ENCODE data around the gene CAMTA2.
"Not testable (repeated sequence)": the region's sequence is repeated elsewhere in the genome, so short reads cannot be mapped to it uniquely, and the experiment has no call there.

CAMTA2 gene

GRCh38 chr17:4986951-4987766, at the start of gene CAMTA2:
TSS of gene CAMTA2 (minus strand) at chr17:4987675. CDS start at chr17:4986222, 1,453 bp downstream.
- peak; percentile 88 for DNase-seq

- no peak for DNase-seq
These were observed 47.8 kb upstream of the CAMTA2 start, which contains the start of gene SLC52A1 for GRCh38 chr17:5035315-5035714. TSS of gene SLC52A1 (minus strand) at chr17:5035426. CDS start at chr17:5034606, 820 bp downstream.

- no peak for DNase-seq
These were observed 47.2 kb upstream of the CAMTA2 start for GRCh38 chr17:5034651-5035050.

- DNase-seq = no peak
These were observed 46.6 kb upstream of the CAMTA2 start for GRCh38 chr17:5034063-5034462.

GRCh38 chr17:5033352-5034015, 46.0 kb upstream of the CAMTA2 start:
- DNase-seq = no peak

GRCh38 chr17:5032865-5033264, 45.4 kb upstream of the CAMTA2 start:
- no peak for DNase-seq

GRCh38 chr17:5031365-5032082, 44.0 kb upstream of the CAMTA2 start:
- DNase-seq = peak; percentile 81

GRCh38 chr17:5030168-5030567, 42.7 kb upstream of the CAMTA2 start:
- not testable (repeated sequence) for DNase-seq

GRCh38 chr17:5027916-5028315, 40.4 kb upstream of the CAMTA2 start:
- no peak for DNase-seq

GRCh38 chr17:5027299-5027698, 39.8 kb upstream of the CAMTA2 start:
- no peak for DNase-seq

GRCh38 chr17:5024604-5025003, 37.1 kb upstream of the CAMTA2 start:
- no peak for DNase-seq

GRCh38 chr17:5023588-5024147, 36.2 kb upstream of the CAMTA2 start:
- no peak for DNase-seq

- no peak for DNase-seq
These were observed 34.8 kb upstream of the CAMTA2 start for GRCh38 chr17:5022171-5022711.

GRCh38 chr17:5020502-5021023, 33.1 kb upstream of the CAMTA2 start:
- DNase-seq = no peak

GRCh38 chr17:5019475-5019956, 32.0 kb upstream of the CAMTA2 start:
- DNase-seq = no peak

GRCh38 chr17:5014357-5014756, 26.9 kb upstream of the CAMTA2 start:
- DNase-seq = no peak

- DNase-seq = no peak
These were observed 24.5 kb upstream of the CAMTA2 start for GRCh38 chr17:5011928-5012327.

- no peak for DNase-seq
These were observed 15.9 kb upstream of the CAMTA2 start for GRCh38 chr17:5003214-5003867.

GRCh38 chr17:5002121-5002788, 14.8 kb upstream of the CAMTA2 start:
- no peak for DNase-seq

- no peak for DNase-seq
These were observed 12.8 kb upstream of the CAMTA2 start for GRCh38 chr17:5000237-5000639.

GRCh38 chr17:4999430-5000093, 12.1 kb upstream of the CAMTA2 start:
- DNase-seq = no peak

Data from midbrain (tissue), 1 donor.